NCI-H526 (cell line): ENCODE measurements around the gene HS1BP3.
A peak's percentile ranks its signal among the peaks of the same experiment; 100 is the strongest.

Experiments
- DNase-seq, 2 experiments: peaks; one replicate each; lab custom pipeline; 2025; lab: John Stamatoyannopoulos, UW

Gene HS1BP3

DNA sequence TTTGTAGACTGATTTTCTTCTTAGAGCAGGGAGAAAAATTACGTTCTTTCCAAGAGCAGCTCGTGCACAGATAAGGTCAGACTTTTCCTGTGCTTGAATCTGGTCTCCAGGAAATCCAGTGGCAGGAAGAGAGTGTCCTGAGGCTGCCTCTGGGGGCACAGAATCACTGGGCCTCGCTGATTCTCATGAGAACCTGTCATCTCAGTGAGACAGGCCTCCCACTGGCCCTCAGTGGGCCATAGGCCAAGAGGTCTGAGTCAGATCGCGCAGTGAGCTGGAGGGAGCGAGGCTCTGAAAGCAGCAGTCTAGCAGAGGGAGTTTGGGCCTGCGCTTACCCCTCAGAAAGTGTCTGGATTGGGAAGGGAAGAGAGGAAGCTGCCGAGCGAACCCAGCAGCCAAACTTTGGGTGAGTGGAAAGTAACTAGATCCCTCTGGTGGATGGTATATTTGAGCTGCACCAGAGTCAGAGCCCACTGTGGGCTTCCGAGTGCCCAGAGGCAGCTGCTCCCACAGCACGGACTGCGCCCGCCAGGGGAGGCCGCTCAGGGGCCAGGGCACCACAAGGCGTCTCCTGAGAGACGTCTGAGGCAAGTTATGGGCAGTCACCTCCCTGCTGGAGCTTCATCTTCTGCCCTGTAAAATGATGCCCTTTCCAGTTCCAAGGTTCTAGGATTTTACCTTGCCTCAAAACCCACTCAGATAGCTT, 24.2 kb upstream of the HS1BP3 start:
- no peak for DNase-seq

DNA sequence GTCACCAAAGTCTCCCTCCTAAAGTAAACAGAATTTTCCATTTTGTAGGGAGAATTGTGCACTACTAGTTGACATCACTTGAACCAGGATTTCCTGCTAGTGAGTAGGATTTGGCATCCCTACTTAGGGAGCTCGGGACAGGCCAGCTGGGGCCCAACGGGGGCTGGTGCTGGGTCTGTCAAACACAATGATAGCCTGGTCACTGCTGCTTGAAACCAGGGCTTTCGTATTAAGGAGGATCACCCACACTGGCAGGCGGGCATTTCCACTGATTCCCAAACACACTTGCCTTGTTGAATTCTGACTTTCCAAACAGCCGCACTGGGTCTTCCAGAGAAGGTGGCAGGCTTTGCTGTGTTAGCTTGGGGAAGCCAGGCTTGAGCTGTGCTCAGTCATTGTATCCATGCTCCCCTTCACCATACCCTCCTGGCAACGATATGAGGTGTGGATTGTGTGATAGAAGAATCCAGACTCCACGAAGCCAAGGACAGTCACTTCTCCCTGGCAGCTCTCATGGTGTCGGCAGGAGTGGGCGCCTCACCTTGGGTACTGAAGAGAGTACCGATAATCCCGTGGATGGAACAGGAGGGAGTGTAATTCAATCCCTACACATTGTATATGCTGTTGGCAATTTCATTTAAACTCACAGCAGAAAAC, 23.5 kb upstream of the HS1BP3 start:
- no peak for DNase-seq

DNA sequence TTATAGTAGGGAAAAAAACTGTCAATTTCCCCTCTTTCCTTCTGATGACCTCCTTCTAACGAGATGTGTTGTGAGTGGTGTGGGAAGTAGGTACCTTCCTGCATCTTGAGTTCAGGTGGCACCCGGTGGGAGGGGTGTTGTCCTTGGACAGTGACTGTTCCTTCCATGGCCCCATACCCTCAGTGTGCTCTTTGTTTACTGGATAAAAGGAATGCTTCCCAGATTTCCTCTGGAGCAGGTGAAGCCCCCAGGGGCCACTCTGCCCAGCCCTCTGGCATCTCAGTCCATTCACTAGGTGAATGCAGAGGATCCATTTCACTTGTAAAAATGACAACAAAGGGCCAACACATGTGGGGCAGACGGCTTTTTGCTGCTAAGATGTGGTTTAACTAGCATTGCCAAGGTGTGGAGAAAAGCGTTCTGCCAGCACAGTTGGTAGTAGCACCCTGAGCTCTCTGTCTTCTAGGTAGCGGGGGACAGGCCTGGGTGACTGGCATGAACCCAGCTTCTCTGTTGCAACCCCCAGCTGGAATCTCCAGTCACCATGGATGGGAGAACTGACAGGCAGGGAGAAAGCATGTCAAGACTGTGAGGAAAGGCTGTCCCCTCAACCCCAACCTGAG, 22.9 kb upstream of the HS1BP3 start:
- DNase-seq, result no peak

DNA sequence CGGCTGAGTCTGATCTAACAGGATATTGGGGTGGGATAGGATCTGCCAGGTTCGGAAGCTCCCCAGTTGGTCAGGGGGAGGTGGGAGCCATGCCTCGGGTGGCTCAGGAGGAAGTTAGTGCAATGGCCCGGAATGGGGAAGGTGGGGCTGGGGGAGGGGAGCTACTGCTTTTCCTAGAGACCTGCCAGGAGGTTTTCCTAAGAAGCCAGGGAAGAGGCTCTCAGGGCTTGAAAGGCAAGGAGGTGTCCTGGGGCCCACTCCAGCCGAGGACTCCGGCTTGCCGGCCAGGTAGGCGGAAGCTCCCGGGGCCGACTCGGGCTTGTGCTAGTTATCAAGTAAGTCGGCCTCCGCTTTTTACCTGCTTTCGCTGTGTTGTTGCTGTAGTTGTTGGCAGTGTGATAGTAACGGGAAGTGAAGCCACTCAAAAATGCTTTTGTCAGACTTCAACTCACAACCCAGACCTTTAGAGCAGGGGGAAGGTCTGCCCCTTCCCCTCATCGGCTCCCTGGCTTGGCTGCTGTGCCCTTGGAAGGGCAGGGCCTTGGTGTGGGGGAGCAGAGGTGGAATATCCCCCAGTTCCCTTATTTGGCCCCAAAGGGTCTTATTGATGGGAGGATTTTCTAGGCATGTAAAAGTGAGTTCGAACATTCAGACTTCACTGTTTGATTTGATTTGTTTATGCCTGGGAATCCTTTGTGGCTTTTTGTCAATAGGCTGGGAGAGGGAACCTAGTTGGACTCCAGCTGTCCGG, 21.5 kb upstream of the HS1BP3 start:
- no peak for DNase-seq

GRCh38 chr2:20671736-20672080, 20.8 kb upstream of the HS1BP3 start:
- no peak for DNase-seq

- DNase-seq, result no peak
Observed at GRCh38 chr2:20671036-20671735, 20.3 kb upstream of the HS1BP3 start.

GRCh38 chr2:20670315-20671035, 19.6 kb upstream of the HS1BP3 start:
- DNase-seq, result no peak

GRCh38 chr2:20669562-20670314, 18.8 kb upstream of the HS1BP3 start:
- DNase-seq, result no peak

GRCh38 chr2:20668871-20669475, 18.1 kb upstream of the HS1BP3 start:
- no peak for DNase-seq

- DNase-seq, result no peak
Observed at GRCh38 chr2:20668451-20668850, 17.6 kb upstream of the HS1BP3 start.

DNA sequence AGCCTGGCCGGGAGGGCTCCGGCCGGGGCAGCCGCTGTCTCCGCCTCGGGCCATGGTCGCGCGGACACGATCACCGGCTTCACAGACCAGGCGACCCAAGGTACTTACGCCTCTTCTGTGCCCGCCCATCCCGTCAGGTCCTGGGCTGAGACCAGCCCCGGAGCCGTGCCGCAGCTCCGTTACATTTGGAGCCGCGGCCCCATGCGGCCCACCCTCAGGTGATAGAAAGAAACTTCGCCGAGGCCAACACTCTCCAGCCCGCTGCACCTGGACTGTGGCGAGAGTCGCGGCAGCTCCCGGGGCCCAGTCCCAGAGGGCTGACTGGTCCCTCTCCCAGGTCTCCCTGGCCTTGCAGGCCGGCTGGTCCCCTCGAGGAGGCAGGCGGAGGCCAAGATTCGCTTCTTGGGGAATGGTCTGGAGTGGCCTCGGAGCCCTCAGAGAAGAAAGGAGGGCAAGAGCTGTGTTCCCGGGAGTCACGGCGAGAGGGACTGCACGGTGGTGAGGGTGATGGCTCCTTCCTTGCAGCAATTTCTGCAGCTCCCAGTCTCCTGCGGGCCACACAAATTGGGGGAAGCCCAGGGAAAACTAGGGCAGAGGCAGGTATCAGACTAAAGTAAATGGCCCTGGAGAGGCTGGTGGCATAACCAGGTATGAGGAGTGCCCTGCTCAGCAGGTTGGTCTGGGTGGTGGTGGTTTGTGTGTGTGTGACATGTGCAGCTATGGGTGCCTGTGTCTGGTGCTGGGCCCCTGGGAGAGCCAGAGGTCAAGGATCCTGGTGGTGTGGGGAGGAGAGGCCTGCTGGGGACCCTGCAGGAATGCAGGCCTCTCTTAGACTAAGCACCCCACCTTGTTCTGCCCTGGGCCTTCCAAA, 16.9 kb upstream of the HS1BP3 start:
- DNase-seq, result peak in 1 of 2 experiments; percentile 42

DNA sequence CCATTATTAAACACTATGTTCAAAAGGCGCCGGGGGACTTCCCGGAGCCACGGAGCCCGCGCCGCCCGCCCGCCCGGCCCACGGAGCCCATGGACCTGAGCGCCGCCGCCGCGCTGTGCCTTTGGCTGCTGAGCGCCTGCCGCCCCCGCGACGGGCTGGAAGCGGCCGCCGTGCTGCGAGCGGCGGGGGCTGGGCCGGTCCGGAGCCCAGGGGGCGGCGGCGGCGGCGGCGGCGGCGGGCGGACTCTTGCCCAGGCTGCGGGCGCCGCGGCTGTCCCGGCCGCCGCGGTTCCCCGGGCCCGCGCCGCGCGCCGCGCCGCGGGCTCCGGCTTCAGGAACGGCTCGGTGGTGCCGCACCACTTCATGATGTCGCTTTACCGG, 16.2 kb upstream of the HS1BP3 start:
- peak in 1 of 2 experiments; percentile 51 for DNase-seq

- DNase-seq, result peak in 1 of 2 experiments; percentile 70
Observed at GRCh38 chr2:20666304-20667150, 15.6 kb upstream of the HS1BP3 start, which contains the start of gene GDF7. GDF7 (plus strand) TSS chr2:20667144; CDS start chr2:20667240, 96 bp downstream.

DNA sequence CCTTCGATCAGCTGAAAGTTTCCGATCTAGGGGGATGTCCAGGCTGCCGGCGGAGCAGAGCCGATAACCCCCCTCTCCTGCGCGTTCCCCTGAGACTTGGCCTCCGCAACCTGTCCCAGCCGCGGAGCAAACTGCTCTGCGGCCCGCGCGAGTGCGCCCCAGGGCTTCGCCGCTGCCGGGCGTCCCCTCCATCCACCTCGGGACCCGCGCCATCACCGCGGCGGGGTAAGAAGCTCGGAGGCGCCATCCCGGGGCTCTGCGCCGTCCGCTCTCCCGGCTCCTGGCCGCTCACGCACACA, 15.1 kb upstream of the HS1BP3 start:
- DNase-seq, result peak in 1 of 2 experiments; percentile 70

DNA sequence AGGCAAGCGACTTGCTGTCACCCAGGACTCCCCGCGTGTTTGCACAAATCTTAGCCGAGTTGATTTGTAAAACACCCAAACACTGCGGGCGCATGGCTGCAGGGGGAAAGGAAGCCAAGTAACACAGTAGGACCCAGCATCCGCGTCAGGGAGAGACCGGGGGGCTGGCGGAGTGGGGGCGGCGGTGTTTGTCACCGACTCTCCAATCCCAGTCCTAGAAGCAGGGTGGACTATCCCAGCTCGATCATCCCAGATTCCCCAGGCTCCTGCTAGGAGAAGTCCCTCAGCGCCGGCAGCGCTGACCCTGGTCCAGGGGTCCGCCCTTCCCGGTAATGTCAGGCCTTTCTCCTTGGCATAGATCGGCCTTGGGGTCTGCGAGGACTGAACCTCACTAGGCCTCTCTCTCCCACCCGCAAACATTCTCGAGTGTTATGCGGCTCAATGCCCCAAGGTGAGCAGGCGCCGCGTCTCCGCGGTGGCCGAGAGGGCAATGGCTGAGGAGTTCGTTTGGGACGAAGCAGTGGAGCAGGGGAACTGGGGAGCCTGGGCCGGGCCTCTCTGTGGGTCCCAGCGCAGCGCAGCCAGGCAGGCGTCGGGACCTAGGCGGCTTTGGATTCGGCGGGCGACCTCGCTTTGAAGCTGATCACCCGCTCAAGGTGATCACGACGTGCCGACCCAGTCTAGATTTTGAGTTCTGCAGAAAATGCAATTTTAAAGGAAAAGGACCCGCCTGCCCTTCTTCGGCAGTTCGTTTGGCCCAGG, 14.5 kb upstream of the HS1BP3 start:
- DNase-seq, result peak in 1 of 2 experiments; percentile 54

DNA sequence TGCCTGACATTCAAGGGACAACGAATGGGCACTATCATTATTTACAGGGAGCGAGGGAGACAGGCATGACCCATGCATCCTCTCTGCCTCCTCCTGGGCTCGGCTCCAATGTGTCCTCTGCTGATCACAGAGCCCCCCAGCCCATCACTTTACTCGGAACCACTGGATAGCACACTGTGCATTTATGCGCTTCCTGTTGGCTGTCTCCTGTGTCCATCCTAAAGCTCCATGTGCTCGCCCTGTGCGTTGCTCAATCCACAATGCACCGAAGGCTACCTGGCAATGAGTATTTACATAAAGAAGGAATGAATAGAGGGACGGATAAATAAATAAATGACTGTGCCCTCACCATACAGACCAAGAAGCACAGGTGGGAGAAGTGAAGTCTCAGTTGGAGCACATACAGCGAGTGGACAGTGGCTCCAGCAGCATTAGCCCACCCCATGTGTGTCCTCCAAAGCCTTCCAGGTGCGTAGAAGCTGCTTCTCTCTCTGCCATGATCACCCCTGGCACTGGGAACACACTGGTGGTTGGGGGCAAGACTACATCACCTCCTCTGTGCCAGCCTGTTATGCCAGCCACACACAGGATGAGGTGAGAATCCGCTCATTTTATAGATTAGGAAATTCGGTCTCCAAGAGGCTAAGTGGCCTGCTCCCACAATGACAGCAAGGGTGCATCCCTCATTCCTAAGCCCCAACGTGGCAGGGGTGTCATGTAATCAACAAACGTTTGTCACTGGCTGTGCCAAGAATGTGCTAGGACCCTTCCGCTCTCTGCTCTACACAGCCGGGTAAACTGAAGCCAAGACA, 13.7 kb upstream of the HS1BP3 start:
- DNase-seq, result no peak

DNA sequence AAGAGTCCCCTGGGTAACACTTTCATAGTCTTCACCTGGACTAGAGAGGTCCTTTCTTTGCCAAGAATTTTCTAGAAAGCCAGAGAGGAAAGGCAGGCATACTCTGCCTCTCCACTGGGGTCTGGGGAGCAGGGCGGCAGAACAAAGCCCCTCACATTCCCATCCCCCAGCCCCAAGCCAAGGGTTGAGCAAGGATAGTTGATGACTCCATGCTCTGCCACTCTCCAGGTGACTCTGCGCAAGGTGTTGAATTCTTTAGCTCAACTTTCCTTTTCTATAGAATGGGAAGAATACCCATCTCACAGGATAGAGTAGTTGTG, 13.1 kb upstream of the HS1BP3 start:
- no peak for DNase-seq
